ENCODE data around the gene DLEC1. TPM values are rescaled to one million over a fixed set of nuclear protein-coding genes. Genes with fewer than 3 reads are reported as not detected.

The DLEC1 gene
- total and polyA plus RNA-seq, 3 experiments from 2014 or later = 0.56 to 1.3 (median 1.0) TPM

DNA sequence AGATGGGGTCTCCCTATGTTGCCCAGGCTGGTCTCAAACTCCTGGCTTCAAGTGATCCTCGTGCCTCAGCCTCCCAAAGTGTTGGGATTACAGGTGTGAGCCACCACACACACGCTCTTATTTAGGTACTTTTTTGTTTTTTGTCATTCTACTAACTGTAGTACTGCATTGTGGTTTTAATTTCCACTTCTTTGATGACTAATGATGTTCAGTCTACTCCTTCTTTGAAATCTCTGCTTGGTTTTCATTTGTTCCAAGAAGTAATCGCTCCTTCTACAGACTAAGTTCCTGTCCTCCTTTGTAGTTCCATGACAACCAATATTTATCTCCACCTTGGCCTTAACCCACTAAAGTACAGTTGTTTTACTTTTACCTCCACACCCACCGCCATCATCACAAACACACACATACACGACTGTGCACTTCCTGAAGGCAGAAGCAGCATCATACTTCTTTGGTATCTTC is 529 bp upstream of the DLEC1 start:
- H3K27me3 Mint-ChIP-seq = peaks cover 0 to 2% of the 10 kb centered on the region in 2 donors

DNA sequence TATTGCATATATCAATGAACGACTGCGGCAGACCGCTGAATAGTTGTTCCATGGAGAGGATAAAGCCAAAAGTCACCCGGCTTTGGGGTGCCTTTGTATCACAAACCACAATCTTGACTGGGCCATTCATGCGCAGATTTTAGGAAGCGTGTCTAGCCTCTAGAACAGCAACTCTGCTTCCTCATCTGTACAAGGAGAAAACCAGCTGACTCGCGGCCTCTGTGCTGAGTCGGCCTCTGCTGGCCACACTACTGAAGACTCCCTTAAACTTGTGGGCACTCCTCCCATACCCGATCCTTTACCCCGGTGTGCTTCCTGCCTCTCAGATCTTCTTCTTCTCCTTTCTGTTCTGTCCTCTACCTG is 872 bp downstream of the DLEC1 start:
- peak overlapping the region; percentile 68 to 90 (median 83) for H3K4me3 Mint-ChIP-seq
- peaks cover 0 to 4% (median 0%) of the 10 kb centered on the region in 5 donors for H3K9me3 Mint-ChIP-seq
- Histone ChIP-seq H3K36me3 (ENCODE audit: insufficient read depth, low read length) (no peaks in the 10 kb centered on the region), H3K9me3 (ENCODE audit: low read length) (no peaks in the 10 kb centered on the region), H3K27ac (ENCODE audit: low read depth, low read length) (peak overlapping the region; percentile 83), H3K4me1 (ENCODE audit: insufficient read depth, low read length) (peaks cover 27% of the 10 kb centered on the region), H3K27me3 (ENCODE audit: insufficient read depth, low read length, poor library complexity, severe bottlenecking) (no peaks in the 10 kb centered on the region), H3K4me3 (ENCODE audit: low read length) (peak overlapping the region; percentile 75)
- H3K27ac Mint-ChIP-seq = peak overlapping the region; percentile 94 to 100 (median 98)
- H3K4me1 Mint-ChIP-seq = peaks cover 29 to 45% (median 38%) of the 10 kb centered on the region in 3 donors
- peaks cover 4 to 11% (median 6%) of the 10 kb centered on the region in 3 donors for H3K36me3 Mint-ChIP-seq
- peaks cover 0 to 3% of the 10 kb centered on the region in 2 donors for H3K27me3 Mint-ChIP-seq
- peak; percentile 32 to 75 (median 49) for DNase-seq
- CTCF ChIA-PET = interaction anchor here (0.8 to 6.6 kb wide), 13 partner anchors 10 to 185 kb away, joined by 3 to 49 read pairs (median 6); partner anchors contain the start of genes ACAA1 and PLCD1
- POLR2A ChIA-PET = interaction anchor here (1.3 to 2.6 kb wide), 4 partner anchors 10 to 126 kb away, joined by 3 to 22 read pairs (median 14); partner anchors contain the start of genes OXSR1 and PLCD1

More for the DNA sequence above, 529 bp upstream of the DLEC1 start:
- Histone ChIP-seq H3K4me3 (ENCODE audit: low read length) (peak overlapping the region; percentile 75), H3K4me1 (ENCODE audit: insufficient read depth, low read length) (peaks cover 27% of the 10 kb centered on the region), H3K27ac (ENCODE audit: low read depth, low read length) (peak overlapping the region; percentile 83), H3K9me3 (ENCODE audit: low read length) (no peaks in the 10 kb centered on the region), H3K27me3 (ENCODE audit: insufficient read depth, low read length, poor library complexity, severe bottlenecking) (no peaks in the 10 kb centered on the region), H3K36me3 (ENCODE audit: insufficient read depth, low read length) (no peaks in the 10 kb centered on the region)
- Mint-ChIP-seq H3K9me3 (peaks cover 0 to 4% (median 0%) of the 10 kb centered on the region in 5 donors), H3K27ac (peak overlapping the region; percentile 94 to 100 (median 98)), H3K4me3 (peak overlapping the region; percentile 68 to 90 (median 83)), H3K4me1 (peaks cover 29 to 45% (median 38%) of the 10 kb centered on the region in 3 donors), H3K36me3 (peaks cover 6 to 9% (median 6%) of the 10 kb centered on the region in 3 donors)
- peak in 3 of 5 donors; percentile 19 to 71 (median 68) for DNase-seq
- POLR2A ChIA-PET = interaction anchor here (0.7 to 2.6 kb wide), 8 partner anchors 8 to 127 kb away, joined by 3 to 22 read pairs (median 4); partner anchors contain the start of genes ACAA1, OXSR1 and PLCD1
- CTCF ChIA-PET = interaction anchor here (0.8 to 6.6 kb wide), 10 partner anchors 12 to 183 kb away, joined by 3 to 49 read pairs (median 7); partner anchors contain the start of gene ACAA1

DNA sequence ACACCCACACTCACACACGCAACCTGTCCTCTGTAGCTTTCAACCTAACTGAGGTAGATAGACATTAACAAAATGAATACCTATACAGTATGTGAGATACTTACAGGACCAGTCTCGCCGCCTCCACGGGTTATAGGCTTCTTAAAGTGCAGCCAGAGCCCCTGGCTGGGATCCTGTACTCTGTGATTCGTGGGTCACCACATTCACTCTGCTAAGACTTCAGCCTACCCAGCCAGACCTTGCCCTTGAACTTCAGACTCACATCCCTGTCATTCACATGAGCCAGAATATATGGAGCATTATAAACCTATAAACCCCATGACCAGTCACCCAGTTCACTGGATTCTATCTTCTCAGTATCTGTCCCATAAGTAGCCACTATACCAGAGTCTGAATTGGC is 1.4 kb downstream of the DLEC1 start:
- no peak for DNase-seq
- Histone ChIP-seq H3K9me3 (ENCODE audit: low read length) (no peaks in the 10 kb centered on the region), H3K4me1 (ENCODE audit: insufficient read depth, low read length) (peaks cover 27% of the 10 kb centered on the region), H3K27ac (ENCODE audit: low read depth, low read length) (no peak overlapping the region), H3K27me3 (ENCODE audit: insufficient read depth, low read length, poor library complexity, severe bottlenecking) (no peaks in the 10 kb centered on the region), H3K4me3 (ENCODE audit: low read length) (peak overlapping the region; percentile 75), H3K36me3 (ENCODE audit: insufficient read depth, low read length) (no peaks in the 10 kb centered on the region)
- H3K36me3 Mint-ChIP-seq = peaks cover 4 to 11% (median 6%) of the 10 kb centered on the region in 3 donors
- H3K4me1 Mint-ChIP-seq = peaks cover 29 to 45% (median 38%) of the 10 kb centered on the region in 3 donors
- peaks cover 0 to 4% (median 0%) of the 10 kb centered on the region in 5 donors for H3K9me3 Mint-ChIP-seq
- H3K27me3 Mint-ChIP-seq = peaks cover 0 to 3% of the 10 kb centered on the region in 2 donors
- peak overlapping the region; percentile 94 to 100 (median 98) for H3K27ac Mint-ChIP-seq
- H3K4me3 Mint-ChIP-seq = peak overlapping the region; percentile 68 to 90 (median 83)
- CTCF ChIA-PET = interaction anchor here (0.8 to 6.6 kb wide), 10 partner anchors 10 to 185 kb away, joined by 3 to 49 read pairs (median 7); partner anchors contain the start of gene PLCD1
- POLR2A ChIA-PET = interaction anchor here (2.6 kb wide), 1 partner anchor 10 kb away, joined by 22 read pairs; the partner anchor contains the start of gene PLCD1

DNA sequence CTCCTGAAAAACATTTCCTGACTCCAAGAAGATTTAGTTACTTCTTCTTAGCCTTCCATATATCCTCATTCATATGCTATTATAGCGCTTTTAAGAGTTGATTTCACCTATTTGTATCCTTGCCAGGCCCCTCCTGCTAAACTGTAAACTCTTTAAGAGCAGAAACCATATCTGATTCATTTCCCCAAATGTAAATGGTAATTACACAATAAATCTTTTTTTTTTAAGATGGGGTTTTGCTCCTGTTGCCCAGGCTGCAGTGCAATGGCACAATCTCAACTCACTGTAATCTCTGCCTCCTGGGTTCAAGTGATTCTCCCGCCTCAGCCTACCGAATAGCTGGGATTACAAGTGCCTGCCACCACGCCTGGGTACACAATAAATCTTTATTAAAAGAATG is 4.5 kb downstream of the DLEC1 start:
- peaks cover 18% of the 10 kb centered on the region for H3K4me1 ChIP-seq (ENCODE audit: insufficient read depth, low read length)
- no peaks in the 10 kb centered on the region for H3K36me3 ChIP-seq (ENCODE audit: insufficient read depth, low read length)
- ChIA-PET CTCF (no interaction called here), POLR2A (no interaction called here)
- no peak for DNase-seq
- H3K9me3 ChIP-seq (ENCODE audit: low read length) = no peaks in the 10 kb centered on the region
- H3K27me3 ChIP-seq (ENCODE audit: insufficient read depth, low read length, poor library complexity, severe bottlenecking) = no peaks in the 10 kb centered on the region
- Mint-ChIP-seq H3K4me3 (no peak overlapping the region), H3K9me3 (peaks cover 0 to under 1% (median 0%) of the 10 kb centered on the region in 5 donors), H3K27me3 (peaks cover 0 to 3% of the 10 kb centered on the region in 2 donors), H3K36me3 (peaks cover 3 to 26% (median 5%) of the 10 kb centered on the region in 3 donors), H3K27ac (peak overlapping the region in 1 of 8 donors; percentile 38), H3K4me1 (peaks cover 18 to 24% (median 21%) of the 10 kb centered on the region in 3 donors)
- H3K27ac ChIP-seq (ENCODE audit: low read depth, low read length) = no peak overlapping the region
- no peak overlapping the region for H3K4me3 ChIP-seq (ENCODE audit: low read length)

DNA sequence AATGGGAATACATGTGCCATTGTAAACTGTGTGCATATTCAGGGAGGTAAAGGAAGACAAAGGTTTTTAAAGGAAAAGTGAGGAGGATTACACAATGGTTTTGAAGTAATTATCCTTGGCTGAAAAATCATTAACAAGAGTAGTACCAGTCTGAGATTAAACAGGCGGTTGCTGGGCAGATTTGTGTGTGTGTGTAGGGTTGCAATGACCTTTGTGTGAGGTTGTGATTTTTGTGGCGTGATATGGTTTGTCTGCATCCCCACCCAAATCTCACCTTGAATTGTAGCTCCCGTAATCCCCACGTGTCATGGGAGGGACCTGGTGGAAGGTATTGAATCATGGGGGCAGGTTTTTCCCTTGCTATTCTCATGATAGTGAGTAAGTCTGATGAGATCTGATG is 7.0 kb downstream of the DLEC1 start:
- Histone ChIP-seq H3K9me3 (ENCODE audit: low read length) (no peaks in the 10 kb centered on the region), H3K4me3 (ENCODE audit: low read length) (no peak overlapping the region), H3K27ac (ENCODE audit: low read depth, low read length) (no peak overlapping the region), H3K36me3 (ENCODE audit: insufficient read depth, low read length) (no peaks in the 10 kb centered on the region), H3K27me3 (ENCODE audit: insufficient read depth, low read length, poor library complexity, severe bottlenecking) (no peaks in the 10 kb centered on the region), H3K4me1 (ENCODE audit: insufficient read depth, low read length) (no peaks in the 10 kb centered on the region)
- Mint-ChIP-seq H3K4me3 (no peak overlapping the region), H3K27me3 (peaks cover 0 to 3% of the 10 kb centered on the region in 2 donors), H3K4me1 (peaks cover 0 to 3% (median 0%) of the 10 kb centered on the region in 3 donors), H3K9me3 (no peaks in the 10 kb centered on the region), H3K27ac (no peak overlapping the region), H3K36me3 (peaks cover 3 to 26% (median 10%) of the 10 kb centered on the region in 3 donors)
- ChIA-PET CTCF (no interaction called here), POLR2A (no interaction called here)
- no peak for DNase-seq

DNA sequence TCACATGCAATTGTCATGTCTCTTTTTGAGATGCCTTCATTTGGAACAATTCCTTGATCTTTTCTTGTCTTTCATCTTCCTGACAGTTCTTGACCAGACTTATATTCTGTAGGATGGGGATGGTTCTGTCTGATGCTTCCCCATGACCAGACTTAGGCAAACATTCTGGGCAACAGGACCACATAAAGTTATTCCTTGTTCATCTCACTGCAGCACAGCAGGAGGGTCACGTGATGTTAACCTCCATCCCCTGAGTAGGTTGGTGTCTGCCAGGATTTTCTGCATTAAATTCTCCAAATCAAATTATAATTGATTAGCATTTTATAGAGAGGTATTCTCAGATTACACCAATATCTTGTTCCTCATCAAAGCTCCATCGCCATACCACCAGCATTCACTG is 7.8 kb downstream of the DLEC1 start:
- Histone ChIP-seq H3K9me3 (ENCODE audit: low read length) (no peaks in the 10 kb centered on the region), H3K27me3 (ENCODE audit: insufficient read depth, low read length, poor library complexity, severe bottlenecking) (no peaks in the 10 kb centered on the region), H3K36me3 (ENCODE audit: insufficient read depth, low read length) (no peaks in the 10 kb centered on the region), H3K4me1 (ENCODE audit: insufficient read depth, low read length) (no peaks in the 10 kb centered on the region), H3K27ac (ENCODE audit: low read depth, low read length) (no peak overlapping the region), H3K4me3 (ENCODE audit: low read length) (no peak overlapping the region)
- Mint-ChIP-seq H3K27ac (no peak overlapping the region), H3K4me1 (peaks cover 0 to 3% (median 0%) of the 10 kb centered on the region in 3 donors), H3K36me3 (peaks cover 9 to 29% (median 10%) of the 10 kb centered on the region in 3 donors), H3K9me3 (no peaks in the 10 kb centered on the region), H3K27me3 (peaks cover 0 to 3% of the 10 kb centered on the region in 2 donors), H3K4me3 (no peak overlapping the region)
- no peak for DNase-seq
- ChIA-PET CTCF (no interaction called here), POLR2A (no interaction called here)

DNA sequence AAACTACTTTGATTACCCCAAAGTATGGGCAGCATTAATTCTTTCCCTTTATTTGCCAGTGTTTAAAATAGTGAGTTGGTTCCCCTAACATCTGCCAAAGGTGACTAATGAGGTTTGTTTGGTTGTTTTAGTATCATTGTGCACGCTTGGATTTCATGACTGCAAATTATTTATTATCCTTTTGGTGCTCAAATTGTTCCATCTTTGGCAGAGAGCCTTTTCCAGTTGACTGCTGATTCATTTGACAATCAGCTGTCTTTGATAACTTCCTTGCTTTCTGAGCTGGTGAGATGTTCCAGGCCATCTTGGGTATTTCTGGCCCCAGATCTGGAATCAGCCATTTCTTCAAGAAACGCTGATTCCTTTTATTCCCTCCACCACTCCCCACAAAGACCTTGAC is 8.9 kb downstream of the DLEC1 start:
- Histone ChIP-seq H3K27me3 (ENCODE audit: insufficient read depth, low read length, poor library complexity, severe bottlenecking) (no peaks in the 10 kb centered on the region), H3K27ac (ENCODE audit: low read depth, low read length) (no peak overlapping the region), H3K36me3 (ENCODE audit: insufficient read depth, low read length) (no peaks in the 10 kb centered on the region), H3K9me3 (ENCODE audit: low read length) (no peaks in the 10 kb centered on the region), H3K4me3 (ENCODE audit: low read length) (no peak overlapping the region), H3K4me1 (ENCODE audit: insufficient read depth, low read length) (no peaks in the 10 kb centered on the region)
- H3K27me3 Mint-ChIP-seq = peaks cover 0 to 3% of the 10 kb centered on the region in 2 donors
- POLR2A ChIA-PET = no interaction called here
- peaks cover 10 to 30% (median 14%) of the 10 kb centered on the region in 3 donors for H3K36me3 Mint-ChIP-seq
- DNase-seq = no peak
- no peaks in the 10 kb centered on the region for H3K9me3 Mint-ChIP-seq
- H3K27ac Mint-ChIP-seq = no peak overlapping the region
- H3K4me3 Mint-ChIP-seq = no peak overlapping the region
- peaks cover 0 to under 1% (median 0%) of the 10 kb centered on the region in 3 donors for H3K4me1 Mint-ChIP-seq
- CTCF ChIA-PET = no interaction called here

DNA sequence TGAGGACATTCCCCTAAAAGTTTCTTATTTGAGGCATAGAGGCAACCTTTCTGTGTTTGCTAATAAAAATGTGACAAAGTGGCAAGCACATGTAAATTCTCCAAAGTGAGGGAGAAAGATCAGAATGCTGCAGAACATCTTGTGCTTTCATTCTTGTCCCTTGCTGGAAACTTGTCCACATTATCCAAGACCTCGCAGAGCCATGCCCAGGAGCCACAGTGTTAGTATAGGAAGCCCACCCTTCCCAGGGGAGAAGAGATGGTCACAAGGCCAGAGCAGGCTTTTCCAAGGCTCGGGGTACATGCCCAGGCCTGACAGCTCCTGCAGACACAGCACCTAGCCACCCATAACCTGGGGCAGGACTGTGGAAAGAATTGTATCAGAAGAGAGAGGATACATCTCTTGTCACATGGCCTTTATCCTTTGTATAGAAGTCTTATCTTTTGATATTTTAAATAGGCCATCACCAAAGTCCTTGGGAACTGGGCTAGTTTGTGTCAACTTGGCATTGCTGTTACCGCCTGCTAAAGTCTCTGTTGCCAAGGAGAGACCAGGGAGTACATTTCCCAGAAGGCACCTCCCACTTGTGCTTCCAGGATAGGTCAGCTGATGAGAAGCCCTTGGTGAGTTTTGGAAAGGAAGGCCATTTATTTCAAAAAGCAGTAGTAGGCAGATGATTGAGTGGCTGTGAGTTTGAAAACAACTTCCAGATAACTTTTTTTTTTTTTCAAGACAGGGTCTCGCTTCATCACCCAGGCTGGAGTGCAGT is 10.5 kb downstream of the DLEC1 start:
- Mint-ChIP-seq H3K9me3 (no peaks in the 10 kb centered on the region), H3K36me3 (peaks cover 10 to 28% (median 17%) of the 10 kb centered on the region in 3 donors), H3K4me1 (no peaks in the 10 kb centered on the region), H3K4me3 (no peak overlapping the region), H3K27ac (no peak overlapping the region), H3K27me3 (peaks cover 0 to 2% of the 10 kb centered on the region in 2 donors)
- DNase-seq = no peak
- Histone ChIP-seq H3K27me3 (ENCODE audit: insufficient read depth, low read length, poor library complexity, severe bottlenecking) (no peaks in the 10 kb centered on the region), H3K4me1 (ENCODE audit: insufficient read depth, low read length) (no peaks in the 10 kb centered on the region), H3K27ac (ENCODE audit: low read depth, low read length) (no peak overlapping the region), H3K36me3 (ENCODE audit: insufficient read depth, low read length) (no peaks in the 10 kb centered on the region), H3K4me3 (ENCODE audit: low read length) (no peak overlapping the region), H3K9me3 (ENCODE audit: low read length) (no peaks in the 10 kb centered on the region)
- ChIA-PET CTCF (no interaction called here), POLR2A (no interaction called here)
